Hematopoietic multipotent progenitor cell treated with erythropoietin and hydrocortisone succinate and interleukin-3 and kit ligand, for 8 days (in vitro differentiated cells): ENCODE data around the gene SLC16A8.
A peak's percentile ranks its signal among the peaks of the same experiment; 100 is the strongest.

ENCODE experiments used
- DNase-seq: peaks from one replicate; pipeline ENCODE4 v3.0.0-alpha.2; 2015

Gene SLC16A8

GRCh38 chr22:38111925-38112355 lies 28.0 kb upstream of the SLC16A8 start:
- DNase-seq = no peak

- DNase-seq = no peak
Observed at GRCh38 chr22:38110863-38111852, 27.2 kb upstream of the SLC16A8 start.

GRCh38 chr22:38110008-38110862 lies 26.3 kb upstream of the SLC16A8 start, which contains the start of gene BAIAP2L2:
Gene BAIAP2L2, minus strand, starts transcription at chr22:38110684. Its CDS starts 159 bp downstream, at chr22:38110525.
- DNase-seq = no peak

GRCh38 chr22:38109371-38110001 lies 25.5 kb upstream of the SLC16A8 start:
- no peak for DNase-seq

GRCh38 chr22:38108561-38109319 lies 24.8 kb upstream of the SLC16A8 start:
- no peak for DNase-seq

- DNase-seq = no peak
Observed at GRCh38 chr22:38107692-38108515, 23.9 kb upstream of the SLC16A8 start.

- DNase-seq = no peak
Observed at GRCh38 chr22:38106814-38107578, 23.0 kb upstream of the SLC16A8 start.

- peak; percentile 44 for DNase-seq
Observed at GRCh38 chr22:38104084-38104483, 20.1 kb upstream of the SLC16A8 start.

- no peak for DNase-seq
Observed at GRCh38 chr22:38103641-38104040, 19.7 kb upstream of the SLC16A8 start.

- DNase-seq = no peak
Observed at GRCh38 chr22:38098410-38099249, 14.6 kb upstream of the SLC16A8 start.

GRCh38 chr22:38097557-38098409 lies 13.8 kb upstream of the SLC16A8 start:
- peak; percentile 40 for DNase-seq

- no peak for DNase-seq
Observed at GRCh38 chr22:38097058-38097457, 13.1 kb upstream of the SLC16A8 start.

- DNase-seq = no peak
Observed at GRCh38 chr22:38089474-38089851, 5.5 kb upstream of the SLC16A8 start.

GRCh38 chr22:38088629-38089473 lies 4.9 kb upstream of the SLC16A8 start:
- no peak for DNase-seq

- no peak for DNase-seq
Observed at GRCh38 chr22:38087855-38088254, 3.9 kb upstream of the SLC16A8 start.

GRCh38 chr22:38086942-38087341 lies 3.0 kb upstream of the SLC16A8 start:
- DNase-seq = no peak
